Stomach smooth muscle (tissue), 2 donors: ENCODE data around the gene TRABD2A.
"Not testable (repeated sequence)": the region's sequence is repeated elsewhere in the genome, so short reads cannot be mapped to it uniquely, and the experiment has no call there.

ENCODE experiments used
- H3K27ac ChIP-seq: one replicate; pipeline ENCODE4 v1.7.0; 2013; ENCODE audit warnings: mild to moderate bottlenecking, low read length, inconsistent platforms
- H3K27me3 ChIP-seq, 2 donors: one replicate each; pipeline ENCODE4 v1.7.0; 2013; ENCODE audit warnings: low read length in 2 of 2; ENCODE audit not compliant: insufficient read depth in 2 of 2, control insufficient read depth in 1 of 2
- H3K36me3 ChIP-seq, 2 donors: one replicate each; pipeline ENCODE4 v1.7.0; 2013; ENCODE audit warnings: low read length in 2 of 2; ENCODE audit not compliant: control insufficient read depth in 2 of 2, insufficient read depth in 2 of 2
- H3K4me1 ChIP-seq: one replicate; pipeline ENCODE4 v1.7.0; 2013; ENCODE audit warnings: low read length; ENCODE audit not compliant: control insufficient read depth, insufficient read depth
- H3K4me3 ChIP-seq, 2 donors: one replicate each; pipeline ENCODE4 v1.7.0; 2013; ENCODE audit warnings: low read length in 2 of 2
- H3K9ac ChIP-seq, 2 donors: one replicate each; pipeline ENCODE4 v1.7.0; 2013; ENCODE audit warnings: low read length in 2 of 2, mild to moderate bottlenecking in 1 of 2
- H3K9me3 ChIP-seq, 2 donors: one replicate each; pipeline ENCODE4 v1.7.0; 2013; ENCODE audit warnings: low read length in 2 of 2; ENCODE audit not compliant: control insufficient read depth in 2 of 2
- donor health status: healthy.
- donor health status: Pancreatic carcinoma.

TRABD2A gene

DNA sequence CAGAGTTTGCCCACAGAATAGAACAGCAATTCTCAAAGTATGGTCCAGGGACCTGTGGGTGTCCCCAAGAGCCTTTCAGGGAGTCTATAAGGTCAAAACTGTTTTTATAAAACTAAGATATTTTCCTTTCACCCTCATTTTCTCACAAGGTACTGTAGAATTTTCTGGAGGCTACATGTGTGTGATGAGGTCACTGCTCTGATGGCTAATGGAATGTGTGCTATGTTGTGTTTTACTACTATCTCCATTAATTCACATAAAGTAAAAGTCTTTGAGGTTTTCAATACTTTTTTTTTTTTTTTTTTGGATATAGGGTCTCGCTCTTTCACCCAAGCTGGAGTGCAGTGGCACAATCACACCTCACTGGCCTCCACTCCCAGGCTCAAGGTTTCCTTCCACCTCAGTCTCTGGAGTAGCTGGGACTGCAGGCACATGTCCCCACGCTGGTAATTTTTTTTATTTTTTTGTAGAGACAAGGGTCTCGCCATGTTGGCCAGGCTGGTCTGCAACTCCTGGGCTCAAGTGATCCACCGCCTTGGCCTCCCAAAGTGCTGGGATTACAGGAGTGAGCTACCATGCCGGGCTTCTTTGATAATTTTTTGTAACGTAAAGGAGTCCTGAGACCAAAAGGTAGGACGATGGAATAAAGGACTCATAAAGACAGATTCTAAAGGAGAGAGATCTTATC, 1.8 kb downstream of the TRABD2A start:
- Histone ChIP-seq H3K27me3 (peaks cover 24 to 30% of the 10 kb centered on the region in 2 donors), H3K9ac (no peak overlapping the region), H3K4me3 (no peak overlapping the region), H3K27ac (no peak overlapping the region), H3K36me3 (no peaks in the 10 kb centered on the region), H3K9me3 (no peaks in the 10 kb centered on the region), H3K4me1 (peaks cover 17% of the 10 kb centered on the region)

DNA sequence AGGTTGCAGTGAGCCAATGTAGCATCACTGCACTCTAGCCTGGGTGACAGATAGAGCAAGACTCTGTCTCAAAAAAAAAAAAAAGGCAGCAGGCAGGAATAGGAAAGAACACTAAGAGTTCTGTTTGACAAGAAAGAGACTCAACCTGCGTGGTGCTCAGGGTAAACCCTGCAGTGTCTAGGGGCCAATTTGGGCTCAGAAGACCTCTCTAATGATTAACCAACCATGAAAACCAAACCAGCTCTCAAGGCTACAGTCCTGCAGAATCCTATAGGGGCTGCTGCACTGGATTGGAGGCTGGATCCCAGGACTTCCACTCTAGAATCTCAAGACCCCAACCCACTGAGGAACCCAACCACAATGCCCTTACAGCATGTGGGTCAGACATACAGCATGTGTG, 2.4 kb downstream of the TRABD2A start:
- H3K4me1 ChIP-seq = peaks cover 17% of the 10 kb centered on the region
- no peak overlapping the region for H3K27ac ChIP-seq
- peaks cover 20 to 26% of the 10 kb centered on the region in 2 donors for H3K27me3 ChIP-seq
- H3K4me3 ChIP-seq = no peak overlapping the region
- no peaks in the 10 kb centered on the region for H3K36me3 ChIP-seq
- H3K9ac ChIP-seq = no peak overlapping the region
- no peaks in the 10 kb centered on the region for H3K9me3 ChIP-seq

DNA sequence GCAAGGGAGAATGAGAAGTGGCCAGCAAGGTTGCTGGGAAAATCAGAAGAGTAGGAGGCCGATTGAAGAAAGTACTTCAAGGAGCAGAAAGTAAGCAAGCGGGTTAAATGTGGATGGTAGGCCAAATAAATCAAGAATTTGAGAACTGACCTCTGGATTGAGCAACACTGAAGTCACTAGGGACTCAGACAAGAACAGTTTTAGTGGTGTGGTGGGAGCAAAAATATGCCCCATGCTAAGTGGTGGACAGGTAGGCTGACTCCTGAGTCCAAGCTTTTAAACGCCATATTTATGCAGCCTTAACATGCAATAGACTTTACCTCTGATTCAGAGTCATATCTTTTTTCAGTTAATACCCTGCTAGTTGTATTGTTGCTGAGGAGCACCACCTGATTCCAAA, 4.5 kb downstream of the TRABD2A start:
- Histone ChIP-seq H3K4me1 (peaks cover 14% of the 10 kb centered on the region), H3K9me3 (no peaks in the 10 kb centered on the region), H3K4me3 (no peak overlapping the region), H3K27ac (no peak overlapping the region), H3K36me3 (no peaks in the 10 kb centered on the region), H3K9ac (no peak overlapping the region), H3K27me3 (peaks cover 15 to 18% of the 10 kb centered on the region in 2 donors)

DNA sequence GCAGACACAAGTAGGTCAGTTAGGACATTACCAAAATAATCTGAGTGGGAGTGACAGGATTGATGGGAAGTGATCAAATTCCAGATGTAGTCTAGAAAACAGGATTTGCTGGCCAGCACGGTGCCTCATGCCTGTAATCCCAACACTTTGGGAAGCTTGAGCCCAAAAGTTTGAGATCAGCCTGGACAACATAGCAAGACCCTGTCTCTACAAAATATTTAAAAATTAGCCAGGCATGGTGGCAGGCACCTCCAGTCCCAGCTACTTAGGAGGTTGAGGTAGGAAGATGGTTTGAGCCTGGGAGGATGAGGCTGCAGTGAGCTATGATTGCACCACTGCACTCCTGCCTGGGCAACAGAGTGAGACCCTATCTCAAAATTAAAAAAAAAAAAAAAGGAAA, 5.3 kb downstream of the TRABD2A start:
- not testable (repeated sequence) for H3K36me3 ChIP-seq, H3K9ac ChIP-seq, H3K9me3 ChIP-seq, H3K4me1 ChIP-seq, H3K27ac ChIP-seq, H3K4me3 ChIP-seq
- H3K27me3 ChIP-seq = peaks cover 7 to 15% of the 10 kb centered on the region in 2 donors

DNA sequence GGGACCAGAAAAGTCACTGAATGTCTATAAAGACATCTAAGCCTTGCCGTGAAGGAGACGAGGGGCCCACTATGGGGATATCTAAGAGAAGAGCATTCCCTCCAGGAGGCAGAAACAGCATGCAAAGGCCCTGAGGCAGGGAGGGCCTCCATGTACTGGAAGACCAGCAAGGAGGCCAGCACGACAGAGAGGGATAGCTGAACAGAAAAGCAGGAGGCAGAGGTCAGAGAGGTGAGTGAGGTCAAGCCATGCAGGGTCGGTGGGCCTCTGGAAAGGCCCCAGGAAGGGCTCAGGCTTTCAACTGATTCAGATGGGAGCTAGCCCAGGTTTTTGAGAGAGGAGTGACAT, 5.7 kb downstream of the TRABD2A start:
- Histone ChIP-seq H3K9me3 (no peaks in the 10 kb centered on the region), H3K4me3 (no peak overlapping the region), H3K36me3 (no peaks in the 10 kb centered on the region), H3K27ac (no peak overlapping the region), H3K9ac (no peak overlapping the region), H3K27me3 (peaks cover 3 to 11% of the 10 kb centered on the region in 2 donors), H3K4me1 (peaks cover 3% of the 10 kb centered on the region)

DNA sequence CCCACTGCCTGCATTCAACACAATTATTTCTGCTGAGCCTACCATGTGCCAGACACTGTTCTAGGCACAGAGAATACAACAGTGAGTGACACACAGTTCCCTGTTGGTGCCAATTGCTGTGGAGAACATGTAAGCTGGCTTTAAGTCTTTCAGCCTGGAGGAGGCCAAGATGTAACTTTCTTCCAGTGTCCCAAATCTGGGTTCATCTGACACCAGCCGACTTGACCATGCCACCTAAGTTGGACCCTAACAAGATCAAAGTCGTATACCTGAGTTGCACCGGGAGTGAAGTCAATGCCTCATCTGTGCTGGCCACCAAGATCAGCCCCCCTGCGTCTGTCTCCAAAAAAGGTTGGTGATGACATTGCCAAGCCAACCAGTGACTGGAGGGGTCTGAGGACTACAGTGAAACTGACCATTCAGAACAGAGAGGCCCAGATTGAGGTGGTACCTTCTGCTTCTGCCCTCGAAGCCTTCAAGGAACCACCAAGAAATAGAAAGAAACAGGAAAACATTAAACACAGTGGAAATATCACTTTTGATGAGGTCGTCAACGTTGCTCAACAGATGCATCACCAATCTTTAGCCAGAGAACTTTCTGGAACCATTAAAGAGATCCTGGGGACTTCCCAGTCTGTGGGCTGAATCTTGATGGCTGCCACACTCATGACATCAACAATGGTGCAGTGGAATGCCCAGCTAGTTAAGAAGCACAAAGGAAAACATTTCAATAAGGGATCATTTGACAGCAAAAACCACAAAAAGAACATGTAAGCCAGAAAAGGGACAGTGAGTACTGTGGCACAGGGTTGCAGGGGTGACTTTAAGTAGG, 6.3 kb downstream of the TRABD2A start:
- Histone ChIP-seq H3K27ac (no peak overlapping the region), H3K27me3 (peaks cover 0 to 7% of the 10 kb centered on the region in 2 donors), H3K4me1 (no peaks in the 10 kb centered on the region), H3K9me3 (no peaks in the 10 kb centered on the region), H3K9ac (no peak overlapping the region), H3K4me3 (no peak overlapping the region), H3K36me3 (no peaks in the 10 kb centered on the region)

DNA sequence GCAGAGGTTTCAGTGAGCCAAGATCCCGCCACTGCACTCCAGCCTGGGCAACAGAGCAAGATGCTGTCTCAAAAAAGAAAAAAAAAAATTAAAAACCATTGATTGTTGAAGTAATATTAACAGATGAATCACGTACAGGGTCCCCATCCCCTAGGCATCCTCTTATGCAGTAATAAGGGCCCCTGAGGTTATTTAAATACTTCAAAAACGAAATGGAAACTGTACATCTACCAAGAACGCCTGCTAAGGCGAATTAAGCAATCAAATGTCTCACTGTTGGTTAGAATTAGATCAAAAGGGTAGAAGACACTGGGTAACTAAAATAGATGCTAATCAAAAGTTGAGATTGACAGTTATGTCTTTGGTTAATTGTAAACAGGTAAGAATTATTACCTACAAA, 7.5 kb downstream of the TRABD2A start:
- Histone ChIP-seq H3K27me3 (peaks cover 0 to 2% of the 10 kb centered on the region in 2 donors), H3K36me3 (no peaks in the 10 kb centered on the region), H3K4me1 (no peaks in the 10 kb centered on the region), H3K4me3 (no peak overlapping the region), H3K9me3 (no peaks in the 10 kb centered on the region), H3K9ac (no peak overlapping the region), H3K27ac (no peak overlapping the region)

DNA sequence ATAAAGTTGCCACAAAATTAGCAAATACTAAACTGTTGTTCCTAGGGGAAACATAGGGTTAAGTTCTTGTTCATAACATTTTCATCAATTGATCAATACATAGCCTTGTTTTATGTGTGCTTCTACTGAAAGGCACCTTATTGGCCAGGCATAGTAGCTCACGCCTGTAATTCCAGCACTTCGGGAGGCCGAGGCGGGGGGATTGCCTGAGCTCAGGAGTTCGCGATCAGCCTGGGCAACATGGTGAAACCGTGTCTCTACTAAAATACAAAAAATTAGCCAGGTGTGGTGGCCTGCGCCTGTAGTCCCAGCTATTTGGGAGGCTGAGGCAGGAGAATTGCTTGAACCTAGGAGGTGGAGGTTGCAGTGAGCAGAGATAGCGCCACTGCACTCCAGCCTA, 8.2 kb downstream of the TRABD2A start:
- not testable (repeated sequence) for H3K4me3 ChIP-seq, H3K4me1 ChIP-seq, H3K27ac ChIP-seq, H3K9me3 ChIP-seq, H3K27me3 ChIP-seq, H3K9ac ChIP-seq, H3K36me3 ChIP-seq

DNA sequence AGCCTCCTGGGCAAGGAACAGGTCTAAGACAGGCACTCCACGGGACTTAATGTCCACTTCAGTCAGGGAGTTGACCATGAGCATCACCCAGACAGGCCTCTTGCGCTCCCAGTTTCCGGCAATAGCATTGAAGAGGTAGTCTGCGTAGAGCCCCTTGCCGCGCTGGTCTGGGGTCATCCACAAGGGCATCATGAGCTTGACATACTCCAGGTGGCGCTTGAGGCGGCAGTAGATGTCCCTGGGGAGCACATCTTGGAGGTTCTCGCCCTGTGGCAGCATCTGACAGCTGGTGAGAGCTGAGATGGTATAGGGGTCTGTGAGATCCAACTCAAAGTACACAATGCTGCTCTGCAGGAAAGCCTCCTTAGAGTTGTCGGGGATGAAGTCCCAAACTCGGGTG, 10.6 kb downstream of the TRABD2A start:
- Histone ChIP-seq H3K4me3 (no peak overlapping the region), H3K9ac (no peak overlapping the region), H3K9me3 (no peaks in the 10 kb centered on the region), H3K27me3 (peaks cover 0 to 2% of the 10 kb centered on the region in 2 donors), H3K4me1 (no peaks in the 10 kb centered on the region), H3K27ac (no peak overlapping the region), H3K36me3 (no peaks in the 10 kb centered on the region)

DNA sequence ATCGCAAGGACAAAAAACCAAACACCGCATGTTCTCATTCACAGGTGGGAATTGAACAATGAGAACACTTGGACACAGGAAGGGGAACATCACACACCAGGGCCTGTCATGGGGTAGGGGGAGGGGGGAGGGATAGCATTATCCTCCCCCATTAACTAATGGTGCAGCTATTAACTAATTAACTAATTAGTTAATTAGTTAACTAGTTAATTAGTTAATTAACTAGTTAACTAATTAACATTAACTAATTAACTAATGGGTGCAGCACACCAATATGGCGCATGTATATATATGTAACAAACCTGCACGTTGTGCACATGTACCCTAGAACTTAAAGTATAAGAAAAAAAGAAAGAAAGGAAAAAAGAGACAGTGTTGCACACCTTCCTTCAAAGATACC, 12.6 kb downstream of the TRABD2A start:
- not testable (repeated sequence) for H3K9me3 ChIP-seq, H3K4me1 ChIP-seq, H3K9ac ChIP-seq

DNA sequence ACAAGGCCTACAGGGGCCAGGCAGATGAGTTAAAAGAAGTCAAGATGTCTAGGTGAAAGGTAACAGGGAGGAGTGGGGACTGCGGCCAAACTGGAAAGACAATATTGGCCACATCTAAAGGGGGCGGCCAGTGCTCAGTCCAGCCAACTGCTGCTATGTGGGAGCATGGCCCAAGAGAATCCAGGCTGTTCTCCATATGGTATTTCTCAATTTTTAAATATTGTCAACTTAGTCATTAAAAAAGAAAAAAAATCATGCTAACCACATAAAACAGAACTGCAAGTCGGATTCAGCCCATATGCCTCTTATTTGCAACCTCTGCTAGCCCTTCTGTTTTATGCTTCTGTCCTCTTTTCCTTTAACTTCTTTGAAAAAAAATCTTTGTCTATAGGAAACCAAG, 14.8 kb downstream of the TRABD2A start:
- no peak overlapping the region for H3K27ac ChIP-seq

More for the DNA sequence above, 12.6 kb downstream of the TRABD2A start:
- not testable (repeated sequence) for H3K36me3 ChIP-seq, H3K27ac ChIP-seq, H3K4me3 ChIP-seq, H3K27me3 ChIP-seq

More for the DNA sequence above, 14.8 kb downstream of the TRABD2A start:
- Histone ChIP-seq H3K9ac (no peak overlapping the region), H3K4me1 (no peaks in the 10 kb centered on the region), H3K36me3 (no peaks in the 10 kb centered on the region), H3K4me3 (no peak overlapping the region), H3K27me3 (peaks cover 0 to 5% of the 10 kb centered on the region in 2 donors), H3K9me3 (no peaks in the 10 kb centered on the region)
